GM12865 (cell line): ENCODE measurements around the gene FAM53B.

ENCODE experiments used
- DNase-seq: peaks from one replicate; pipeline ENCODE4 v3.0.0; 2010; ENCODE audit warnings: low read depth
- H3K4me3 ChIP-seq: 2 replicates; pipeline ENCODE4 v1.5.1; 2011; ENCODE audit warnings: mild to moderate bottlenecking, low read depth, low read length, control low read depth
- TF ChIP-seq, protein P1 (sequence below): IDR thresholded peaks from 2 replicates; pipeline ENCODE4 v1.5.1; 2011; ENCODE audit warnings: low read length, control low read depth, low read depth, inconsistent platforms; ENCODE audit not compliant: insufficient read depth; ENCODE audit errors: missing control alignments

FAM53B gene

DNA sequence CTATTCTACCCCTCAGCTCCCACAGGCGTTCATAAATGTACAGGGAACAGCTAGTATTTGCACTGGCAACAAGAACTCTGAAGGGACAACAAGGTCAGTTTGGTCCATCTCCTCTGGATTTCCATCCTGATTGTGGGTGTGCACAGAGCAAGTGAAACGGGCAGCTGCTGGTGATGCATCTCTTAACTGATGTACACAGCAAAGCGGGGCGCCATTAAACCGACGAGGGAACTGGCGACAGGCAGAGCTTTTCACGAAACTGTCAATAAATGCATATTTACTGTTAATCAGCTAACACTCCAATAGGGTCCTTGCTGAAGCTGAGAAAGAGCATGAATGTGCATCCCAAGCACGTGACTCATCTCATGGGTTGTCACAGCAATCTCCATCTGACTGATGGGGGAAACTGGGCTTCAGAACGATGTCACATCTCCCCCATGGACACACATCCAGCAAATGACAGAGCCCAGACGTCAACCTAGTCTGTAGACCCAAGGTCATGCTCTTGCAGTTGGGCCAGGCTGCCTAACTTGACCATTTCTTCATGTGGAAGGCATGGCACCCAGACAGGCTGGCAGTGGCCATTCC is 54.2 kb downstream of the FAM53B start:
- no peak overlapping the region for H3K4me3 ChIP-seq
- TF ChIP-seq, protein P1, sequence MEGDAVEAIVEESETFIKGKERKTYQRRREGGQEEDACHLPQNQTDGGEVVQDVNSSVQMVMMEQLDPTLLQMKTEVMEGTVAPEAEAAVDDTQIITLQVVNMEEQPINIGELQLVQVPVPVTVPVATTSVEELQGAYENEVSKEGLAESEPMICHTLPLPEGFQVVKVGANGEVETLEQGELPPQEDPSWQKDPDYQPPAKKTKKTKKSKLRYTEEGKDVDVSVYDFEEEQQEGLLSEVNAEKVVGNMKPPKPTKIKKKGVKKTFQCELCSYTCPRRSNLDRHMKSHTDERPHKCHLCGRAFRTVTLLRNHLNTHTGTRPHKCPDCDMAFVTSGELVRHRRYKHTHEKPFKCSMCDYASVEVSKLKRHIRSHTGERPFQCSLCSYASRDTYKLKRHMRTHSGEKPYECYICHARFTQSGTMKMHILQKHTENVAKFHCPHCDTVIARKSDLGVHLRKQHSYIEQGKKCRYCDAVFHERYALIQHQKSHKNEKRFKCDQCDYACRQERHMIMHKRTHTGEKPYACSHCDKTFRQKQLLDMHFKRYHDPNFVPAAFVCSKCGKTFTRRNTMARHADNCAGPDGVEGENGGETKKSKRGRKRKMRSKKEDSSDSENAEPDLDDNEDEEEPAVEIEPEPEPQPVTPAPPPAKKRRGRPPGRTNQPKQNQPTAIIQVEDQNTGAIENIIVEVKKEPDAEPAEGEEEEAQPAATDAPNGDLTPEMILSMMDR = no peak
- no peak for DNase-seq

DNA sequence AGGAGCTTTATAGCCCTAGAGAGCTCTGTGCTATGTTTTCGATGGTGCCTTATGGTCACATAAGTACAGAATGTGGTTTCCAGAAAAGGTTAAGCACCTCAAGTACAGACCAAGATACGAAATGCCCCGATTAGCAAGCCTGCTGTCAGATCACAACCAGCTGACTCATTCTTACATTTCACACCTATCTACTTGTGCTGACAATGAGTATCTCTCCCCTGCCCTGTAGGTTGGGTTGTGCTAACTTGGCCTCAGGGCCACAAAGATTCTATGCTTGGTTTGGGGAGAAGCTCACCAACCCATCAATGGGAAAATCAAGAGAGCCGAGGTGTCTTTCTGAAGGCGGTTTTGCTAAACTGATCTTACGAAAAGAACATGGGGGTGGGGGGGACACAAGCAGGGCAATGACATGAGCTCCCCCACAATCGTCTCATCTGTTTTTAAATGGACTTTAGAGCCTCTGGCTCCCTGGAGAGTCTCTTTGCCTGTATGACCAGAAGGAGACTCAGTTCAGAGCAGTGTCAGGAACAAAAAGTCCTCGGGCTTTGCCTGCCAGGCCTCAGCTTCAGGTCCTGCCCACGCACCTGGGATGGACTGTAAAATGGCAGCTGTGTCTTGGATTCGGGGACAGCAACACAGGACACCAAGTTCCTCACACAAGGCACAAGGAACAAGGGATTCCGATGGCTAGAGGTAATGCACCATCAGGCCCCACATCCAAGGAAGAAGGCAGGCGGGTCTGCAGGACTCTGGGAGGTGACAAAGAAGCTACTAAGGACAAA is 55.1 kb downstream of the FAM53B start:
- TF ChIP-seq, protein P1 = no peak
- no peak overlapping the region for H3K4me3 ChIP-seq
- peak; percentile 95 for DNase-seq

DNA sequence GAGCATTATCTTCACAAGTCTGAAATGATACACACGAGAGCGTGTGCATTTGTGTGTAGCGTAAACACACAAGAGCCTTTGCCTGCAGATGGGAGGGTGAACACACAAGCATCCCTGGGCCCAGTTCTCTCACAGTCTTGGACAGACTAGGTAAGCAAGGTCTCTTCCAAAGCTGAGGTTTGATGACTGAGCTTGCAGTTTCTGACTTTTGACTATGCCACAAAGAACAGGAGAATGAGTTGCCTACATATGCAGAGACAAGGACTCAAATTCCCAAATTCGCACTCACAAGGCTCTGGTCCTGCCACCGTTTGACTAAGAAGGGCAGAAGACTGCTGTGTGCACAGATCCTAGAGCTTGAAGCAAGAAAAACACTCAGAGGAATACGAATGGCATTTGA is 55.8 kb downstream of the FAM53B start:
- TF ChIP-seq, protein P1 = no peak
- H3K4me3 ChIP-seq = no peak overlapping the region
- no peak for DNase-seq

DNA sequence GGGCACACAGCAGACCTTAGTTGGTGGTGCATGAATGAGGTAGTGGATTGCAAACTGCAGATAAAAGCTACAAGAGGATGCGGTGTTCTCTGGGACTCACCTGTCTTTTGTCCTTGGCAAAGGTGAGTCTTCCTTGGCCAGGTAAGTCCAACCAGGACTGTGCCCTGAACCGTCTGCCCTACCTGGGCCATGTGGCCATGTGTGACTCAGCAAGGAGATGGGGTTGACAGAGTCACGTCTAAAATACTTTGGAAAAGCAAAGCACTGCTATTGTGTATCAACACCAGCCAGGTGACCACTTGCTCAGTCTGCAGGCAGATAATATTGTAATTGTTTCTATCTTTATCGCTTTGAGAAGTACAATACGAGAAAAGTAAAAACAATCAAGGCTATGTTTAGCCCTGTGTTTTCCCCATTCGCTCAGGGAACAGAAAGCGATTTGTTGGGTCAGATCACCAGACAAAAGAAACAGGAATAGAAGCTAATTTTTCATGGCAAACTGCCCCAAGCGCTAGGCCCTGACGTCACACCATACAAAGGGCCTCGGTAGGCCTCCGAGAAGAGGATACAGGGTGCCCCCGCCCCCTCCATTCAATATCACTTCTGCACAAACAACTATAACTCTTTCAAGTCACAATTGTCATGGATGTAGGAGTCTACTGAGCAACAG is 57.3 kb downstream of the FAM53B start:
- no peak for DNase-seq
- TF ChIP-seq, protein P1 = no peak
- no peak overlapping the region for H3K4me3 ChIP-seq

GRCh38 chr10:124685261-124685660 is 58.9 kb downstream of the FAM53B start:
- TF ChIP-seq, protein P1 = no peak
- no peak overlapping the region for H3K4me3 ChIP-seq
- no peak for DNase-seq

GRCh38 chr10:124683814-124684213 is 60.4 kb downstream of the FAM53B start:
- no peak overlapping the region for H3K4me3 ChIP-seq
- no peak for DNase-seq
- TF ChIP-seq, protein P1 = no peak
